Parathyroid adenoma (tissue), 2 donors: Measurements from ENCODE around the gene MYEOV.

Experiments
- H2AFZ ChIP-seq: fragments of 300-600 bp; sonication (generic); one replicate; pipeline ENCODE4 v1.7.0; 2017; ENCODE audit warnings: antibody characterized with exemption, mild to moderate bottlenecking
- H3K27ac ChIP-seq: fragments of 300-600 bp; sonication (generic); one replicate; pipeline ENCODE4 v1.7.0; 2017
- H3K27me3 ChIP-seq: fragments of 300-600 bp; sonication (generic); one replicate; pipeline ENCODE4 v1.7.0; 2017; ENCODE audit warnings: low read length; ENCODE audit not compliant: control insufficient read depth, insufficient read depth
- H3K36me3 ChIP-seq: fragments of 300-600 bp; sonication (generic); one replicate; pipeline ENCODE4 v1.7.0; 2017; ENCODE audit warnings: low read length; ENCODE audit not compliant: control insufficient read depth, insufficient read depth
- H3K4me1 ChIP-seq: fragments of 300-600 bp; sonication (generic); one replicate; pipeline ENCODE4 v1.7.0; 2017; ENCODE audit warnings: control low read depth
- H3K4me2 ChIP-seq: fragments of 300-600 bp; sonication (generic); one replicate; pipeline ENCODE4 v1.7.0; 2017; ENCODE audit warnings: low read length
- H3K4me3 ChIP-seq: fragments of 300-600 bp; sonication (generic); one replicate; pipeline ENCODE4 v1.7.0; 2017; ENCODE audit warnings: low read depth, low read length
- H3K79me2 ChIP-seq: fragments of 300-600 bp; sonication (generic); one replicate; pipeline ENCODE4 v1.7.0; 2017; ENCODE audit warnings: control low read depth
- H3K9ac ChIP-seq: fragments of 300-600 bp; sonication (generic); one replicate; pipeline ENCODE4 v1.7.0; 2017; ENCODE audit warnings: mild to moderate bottlenecking
- H3K9me3 ChIP-seq: fragments of 300-600 bp; sonication (generic); one replicate; pipeline ENCODE4 v1.7.0; 2017; ENCODE audit warnings: low read length; ENCODE audit not compliant: control insufficient read depth
- CTCF ChIP-seq: fragments of 300-600 bp; sonication (generic); IDR thresholded peaks from one replicate; pipeline ENCODE4 v1.7.0; 2017; ENCODE audit warnings: antibody characterized with exemption, mild to moderate bottlenecking
- donor health status: primary hyperparathyroidism.

Gene MYEOV

DNA sequence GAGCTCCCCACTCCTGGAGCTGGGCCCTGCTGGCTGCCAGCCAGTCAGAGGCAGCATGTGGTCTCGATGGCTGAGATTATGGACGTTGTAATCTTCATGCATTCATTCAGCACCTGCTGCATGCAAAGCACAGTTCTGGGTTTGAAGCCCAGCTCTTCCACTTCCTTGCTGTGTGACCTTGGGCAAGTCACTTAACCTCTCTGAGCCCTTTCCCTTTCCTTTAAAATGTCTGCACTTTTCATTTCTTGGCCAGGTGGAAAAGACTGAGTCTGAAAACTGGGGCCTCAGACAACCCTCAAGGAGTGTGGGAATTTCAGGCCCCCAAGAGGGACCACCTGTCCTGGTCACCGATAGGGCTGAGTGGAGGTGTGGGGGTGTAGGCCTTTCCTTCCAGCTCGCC is 24.6 kb upstream of the MYEOV start:
- H3K27ac ChIP-seq: no peak overlapping the region
- H2AFZ ChIP-seq: no peak overlapping the region
- no peaks in the 10 kb centered on the region for H3K4me1 ChIP-seq
- H3K27me3 ChIP-seq: no peaks in the 10 kb centered on the region
- no peaks in the 10 kb centered on the region for H3K9me3 ChIP-seq
- H3K4me3 ChIP-seq: no peak overlapping the region
- no peaks in the 10 kb centered on the region for H3K36me3 ChIP-seq
- H3K9ac ChIP-seq: no peak overlapping the region
- H3K79me2 ChIP-seq: no peaks in the 10 kb centered on the region
- no peak for TF ChIP-seq CTCF
- H3K4me2 ChIP-seq: no peak overlapping the region

DNA sequence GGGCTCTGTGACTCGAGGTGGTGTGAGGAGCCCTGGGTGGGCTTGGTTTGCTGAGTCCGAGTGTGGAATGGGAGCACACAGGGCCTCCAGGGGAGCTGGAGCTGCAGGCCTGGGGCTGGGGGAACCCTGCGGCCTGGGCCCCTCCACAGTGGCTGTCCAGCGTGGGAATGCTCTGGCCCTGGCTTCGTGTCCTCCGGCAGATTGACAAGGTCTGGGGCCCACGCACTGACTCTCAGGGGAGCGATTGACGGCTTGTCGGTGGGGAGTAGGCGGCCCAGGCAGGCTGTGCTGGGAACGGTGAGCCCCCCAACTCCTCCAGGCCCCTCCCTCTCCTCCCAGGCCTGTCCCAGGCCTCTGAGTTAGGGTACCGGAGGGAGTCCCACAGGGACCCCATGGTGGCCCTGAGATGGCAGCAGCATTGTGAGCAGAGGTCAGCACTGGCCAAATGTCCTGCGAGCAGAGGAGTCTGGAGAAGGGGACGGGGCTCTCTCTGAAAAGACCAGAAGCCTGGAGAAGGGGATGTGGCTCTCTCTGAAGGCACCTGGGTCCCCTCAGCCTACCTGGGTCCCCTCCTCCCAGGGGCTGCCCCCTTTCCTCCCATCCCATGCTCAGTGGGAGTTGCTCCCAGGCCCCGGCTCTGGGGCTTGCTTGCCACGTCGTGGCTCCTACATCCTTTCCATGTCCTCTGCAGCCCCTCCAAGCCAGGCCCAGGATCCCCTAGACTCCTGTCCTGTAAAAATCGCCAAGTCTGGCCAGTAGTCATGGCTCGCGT is 23.8 kb upstream of the MYEOV start:
- Histone ChIP-seq H3K27me3 (no peaks in the 10 kb centered on the region), H3K79me2 (no peaks in the 10 kb centered on the region), H3K4me1 (no peaks in the 10 kb centered on the region), H3K4me2 (no peak overlapping the region), H3K27ac (no peak overlapping the region), H3K9ac (no peak overlapping the region), H3K36me3 (no peaks in the 10 kb centered on the region), H2AFZ (no peak overlapping the region), H3K9me3 (no peaks in the 10 kb centered on the region), H3K4me3 (no peak overlapping the region)
- TF ChIP-seq CTCF: no peak

DNA sequence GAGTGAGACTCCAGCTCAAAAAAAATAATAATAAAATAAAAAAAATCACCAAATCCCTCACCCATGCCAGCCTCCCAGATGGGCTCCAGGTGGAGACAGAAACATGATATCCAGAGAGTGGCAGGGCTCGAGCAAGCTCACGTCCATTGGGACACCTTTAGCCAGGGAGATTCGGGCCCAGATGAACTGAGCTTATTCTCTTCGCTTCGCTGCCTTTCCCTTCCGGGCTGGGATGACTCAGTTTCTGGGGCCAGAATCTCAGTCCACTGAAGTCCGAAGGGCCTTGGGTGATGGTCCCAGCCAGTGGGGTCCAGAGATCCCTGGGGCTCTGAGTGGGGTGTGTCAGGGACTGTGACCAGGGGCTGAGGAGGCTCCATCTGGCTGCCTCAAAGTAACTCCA is 23.0 kb upstream of the MYEOV start:
- Histone ChIP-seq H3K4me3 (no peak overlapping the region), H3K79me2 (no peaks in the 10 kb centered on the region), H3K27me3 (no peaks in the 10 kb centered on the region), H2AFZ (no peak overlapping the region), H3K4me2 (no peak overlapping the region), H3K27ac (no peak overlapping the region), H3K9me3 (no peaks in the 10 kb centered on the region), H3K4me1 (no peaks in the 10 kb centered on the region), H3K9ac (no peak overlapping the region), H3K36me3 (no peaks in the 10 kb centered on the region)
- no peak for TF ChIP-seq CTCF

- H3K79me2 ChIP-seq: no peaks in the 10 kb centered on the region
- TF ChIP-seq CTCF: no peak
Measured at GRCh38 chr11:69272055-69272454, 21.9 kb upstream of the MYEOV start.

More at GRCh38 chr11:69272055-69272454, 21.9 kb upstream of the MYEOV start:
- H3K4me3 ChIP-seq: no peak overlapping the region
- H3K27me3 ChIP-seq: no peaks in the 10 kb centered on the region
- no peak overlapping the region for H2AFZ ChIP-seq
- H3K4me2 ChIP-seq: no peak overlapping the region
- H3K9ac ChIP-seq: no peak overlapping the region
- no peak overlapping the region for H3K27ac ChIP-seq
- H3K36me3 ChIP-seq: no peaks in the 10 kb centered on the region
- no peaks in the 10 kb centered on the region for H3K9me3 ChIP-seq
- H3K4me1 ChIP-seq: no peaks in the 10 kb centered on the region
